ENCODE measurements around the gene MORN5.

MORN5 gene

GRCh38 chr9:122133263-122133983, 26.3 kb upstream of the MORN5 start:
- DNase-seq (ENCODE audit: low spot score): no peak
- in situ Hi-C loops (cut with MboI; ENCODE audit: low pct_unique_long_range_greater_than_20kb, low sequenced_read_pairs, unreplicated experiment): no loop called here
- TF ChIP-seq CTCF (IDR thresholded peaks at IDR 0.05; ENCODE audit: extremely low read depth, insufficient read depth, missing control alignments): no peak

- no peak for TF ChIP-seq CTCF (IDR thresholded peaks at IDR 0.05; ENCODE audit: extremely low read depth, insufficient read depth, missing control alignments)
- in situ Hi-C loops (cut with MboI; ENCODE audit: low pct_unique_long_range_greater_than_20kb, low sequenced_read_pairs, unreplicated experiment): no loop called here
- no peak for DNase-seq (ENCODE audit: low spot score)
Measured at GRCh38 chr9:122133984-122134535, 25.6 kb upstream of the MORN5 start.

- in situ Hi-C loops (cut with MboI; ENCODE audit: low pct_unique_long_range_greater_than_20kb, low sequenced_read_pairs, unreplicated experiment): no loop called here
- TF ChIP-seq CTCF (IDR thresholded peaks at IDR 0.05; ENCODE audit: extremely low read depth, insufficient read depth, missing control alignments): no peak
- DNase-seq (ENCODE audit: low spot score): no peak
Measured at GRCh38 chr9:122134822-122135528, 24.7 kb upstream of the MORN5 start.

- no peak for DNase-seq (ENCODE audit: low spot score)
- in situ Hi-C loops (cut with MboI; ENCODE audit: low pct_unique_long_range_greater_than_20kb, low sequenced_read_pairs, unreplicated experiment): no loop called here
- TF ChIP-seq CTCF (IDR thresholded peaks at IDR 0.05; ENCODE audit: extremely low read depth, insufficient read depth, missing control alignments): no peak
Measured at GRCh38 chr9:122135529-122135859, 24.2 kb upstream of the MORN5 start.

- no peak for DNase-seq (ENCODE audit: low spot score)
- in situ Hi-C loops (cut with MboI; ENCODE audit: low pct_unique_long_range_greater_than_20kb, low sequenced_read_pairs, unreplicated experiment): no loop called here
- no peak for TF ChIP-seq CTCF (IDR thresholded peaks at IDR 0.05; ENCODE audit: extremely low read depth, insufficient read depth, missing control alignments)
Measured at GRCh38 chr9:122138560-122139268, 21.0 kb upstream of the MORN5 start.

GRCh38 chr9:122140368-122141193, 19.1 kb upstream of the MORN5 start:
- in situ Hi-C loops (cut with MboI; ENCODE audit: low pct_unique_long_range_greater_than_20kb, low sequenced_read_pairs, unreplicated experiment): no loop called here

More at GRCh38 chr9:122140368-122141193, 19.1 kb upstream of the MORN5 start:
- no peak for DNase-seq (ENCODE audit: low spot score)
- TF ChIP-seq CTCF (IDR thresholded peaks at IDR 0.05; ENCODE audit: extremely low read depth, insufficient read depth, missing control alignments): no peak

Data from GM13977 (cell line).